Fibroblast of gingiva (primary cell): ENCODE data around the gene LOXHD1.

Experiments used
- DNase-seq: peaks from one replicate; pipeline ENCODE4 v3.0.0-alpha.2; 2011; ENCODE audit warnings: low read depth

The LOXHD1 gene

GRCh38 chr18:46546111-46546640, 110.8 kb downstream of the LOXHD1 start:
- no peak for DNase-seq

DNA sequence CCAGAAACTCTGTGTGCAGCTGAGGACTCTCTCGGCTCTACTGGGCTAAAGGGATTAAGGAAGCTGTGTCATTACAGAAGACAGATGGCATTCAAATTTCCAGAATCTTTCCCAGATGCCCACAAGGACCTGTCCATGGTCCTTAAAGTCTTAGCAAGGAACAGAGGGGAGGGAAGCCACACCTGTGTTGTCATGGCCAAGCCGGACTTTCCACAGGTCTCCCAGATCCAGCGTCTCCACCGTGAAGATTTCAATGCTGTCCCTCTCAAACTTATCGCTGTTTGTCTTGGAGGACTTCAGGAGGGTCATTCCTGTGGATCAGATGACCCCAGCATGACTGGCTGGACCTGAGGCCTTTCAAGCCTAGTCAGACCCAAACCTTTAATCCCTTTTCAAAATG, 114.5 kb downstream of the LOXHD1 start:
- no peak for DNase-seq

DNA sequence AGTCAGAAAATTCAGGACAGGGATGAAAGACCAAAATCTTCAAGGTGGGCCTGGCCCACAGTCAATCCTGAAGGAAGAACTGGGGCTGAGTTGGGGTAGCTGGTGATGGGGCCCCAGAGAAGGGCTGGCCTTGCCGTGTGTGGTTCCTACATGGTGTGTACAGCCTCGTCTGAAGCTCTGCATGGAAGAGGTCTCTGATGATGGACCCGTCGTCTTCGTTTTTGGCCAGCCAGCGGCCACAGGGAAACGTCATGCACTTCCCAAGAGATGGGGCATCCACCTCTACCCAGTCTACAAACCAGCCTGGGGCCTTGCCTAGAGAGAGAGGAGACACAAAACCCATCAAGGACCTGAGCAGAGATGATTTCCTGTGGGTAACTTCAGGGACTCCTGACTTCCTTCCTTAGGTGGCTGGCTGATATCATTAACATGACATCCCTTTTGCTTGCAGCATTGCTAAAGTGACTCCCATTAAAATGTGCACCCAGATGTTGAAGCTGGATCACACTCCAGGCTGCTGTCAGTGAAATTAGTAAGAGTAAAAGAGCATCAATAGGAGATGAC, 115.3 kb downstream of the LOXHD1 start:
- DNase-seq = no peak

GRCh38 chr18:46538376-46538775, 118.6 kb downstream of the LOXHD1 start:
- DNase-seq = no peak

DNA sequence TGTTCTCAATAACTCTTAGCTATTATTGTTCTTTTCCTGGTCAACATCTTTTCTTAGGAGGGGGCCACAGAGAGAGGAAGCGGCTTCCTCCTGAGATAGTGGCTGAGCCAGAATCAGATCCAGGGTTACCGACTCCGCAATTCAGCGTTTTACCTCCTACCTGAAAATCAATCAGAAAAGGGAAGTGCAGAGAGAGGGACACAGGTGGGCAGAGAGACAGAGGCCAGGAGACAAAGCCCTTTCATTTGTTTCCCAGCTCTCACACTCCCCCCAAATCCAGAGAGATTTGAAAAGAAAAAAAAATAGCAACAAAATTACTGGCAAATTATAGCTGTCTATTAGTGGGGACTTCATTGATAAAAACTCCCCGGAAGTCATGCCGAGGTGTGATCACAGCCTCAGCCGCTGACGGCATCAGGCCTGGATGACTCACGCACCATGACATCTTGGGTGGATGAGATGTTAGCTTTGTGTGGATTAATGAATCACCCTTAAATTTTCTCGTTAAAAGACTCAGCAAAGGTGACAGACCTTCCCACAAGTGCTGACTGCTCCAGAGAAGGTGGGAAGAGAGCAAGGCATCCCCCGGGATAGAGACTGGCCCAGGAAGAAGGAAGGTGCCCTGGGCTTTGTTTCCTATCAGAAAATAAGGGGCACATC, 120.7 kb downstream of the LOXHD1 start:
- no peak for DNase-seq

DNA sequence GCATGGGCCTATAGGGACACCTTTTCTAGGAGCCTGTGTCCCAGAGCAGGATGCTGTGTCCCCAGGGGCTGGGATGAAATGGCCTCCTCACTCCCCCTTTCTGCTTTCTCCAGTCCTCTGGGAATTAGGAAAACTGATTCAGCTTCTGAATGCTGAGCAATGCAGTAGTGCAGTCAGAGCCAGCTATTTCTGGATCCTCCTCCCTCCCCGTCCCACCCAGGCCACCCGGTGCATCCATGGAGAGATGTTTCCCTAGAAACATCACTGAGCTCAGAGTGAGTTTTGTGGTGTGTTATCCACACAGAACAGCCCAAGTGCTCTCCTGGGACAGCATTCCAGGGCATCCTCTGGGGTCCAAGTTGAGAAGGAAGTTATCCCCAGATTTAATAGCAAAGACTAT, 125.5 kb downstream of the LOXHD1 start:
- DNase-seq = no peak

- DNase-seq = no peak
These were observed 129.0 kb downstream of the LOXHD1 start for GRCh38 chr18:46528037-46528436.

- DNase-seq = no peak
These were observed 137.2 kb downstream of the LOXHD1 start for GRCh38 chr18:46519870-46520269.

DNA sequence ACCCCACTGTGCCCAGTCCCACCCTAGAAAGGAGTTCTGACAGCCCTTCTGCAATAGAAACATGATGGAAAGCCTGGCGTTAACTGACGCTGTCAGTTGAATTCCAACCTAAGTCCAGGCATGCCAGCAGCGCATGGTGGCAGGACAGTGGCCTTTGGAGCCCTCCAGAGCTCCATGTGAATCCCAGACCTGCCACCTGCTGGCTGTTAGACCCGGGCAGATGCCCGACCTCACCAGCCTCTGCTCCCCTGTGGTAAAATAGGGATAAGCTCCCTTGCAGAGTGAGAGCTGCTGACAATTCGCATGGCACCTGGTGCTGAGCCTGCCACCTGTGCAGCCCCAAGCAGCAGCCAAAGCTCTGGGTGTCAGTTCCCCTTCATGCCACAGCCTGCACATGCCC, 138.6 kb downstream of the LOXHD1 start:
- no peak for DNase-seq

- DNase-seq = no peak
These were observed 140.5 kb downstream of the LOXHD1 start for GRCh38 chr18:46516555-46516954.

- DNase-seq = no peak
These were observed 146.6 kb downstream of the LOXHD1 start for GRCh38 chr18:46510386-46510785.

GRCh38 chr18:46509530-46509929, 147.5 kb downstream of the LOXHD1 start:
- DNase-seq = no peak

GRCh38 chr18:46506974-46507586, 149.9 kb downstream of the LOXHD1 start:
- no peak for DNase-seq

DNA sequence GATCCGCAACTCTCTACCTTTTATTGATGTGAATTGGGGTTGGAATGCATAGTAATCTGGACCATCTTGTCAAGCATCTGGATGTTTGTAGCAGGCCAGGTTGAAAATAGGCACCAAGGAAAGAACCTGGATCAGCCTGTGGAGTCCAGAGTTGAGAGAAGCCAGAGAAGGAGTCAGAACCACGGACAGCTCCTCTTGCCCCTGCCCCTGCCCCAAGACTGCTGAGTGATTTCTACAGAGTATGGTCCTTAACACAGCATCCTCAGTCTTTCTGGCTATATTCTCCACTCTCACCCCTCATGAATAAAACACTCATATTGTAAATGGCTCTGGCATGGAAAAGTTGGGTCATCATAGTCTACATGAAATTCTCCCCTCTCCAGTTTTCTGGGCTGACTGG, 154.6 kb downstream of the LOXHD1 start:
- no peak for DNase-seq

GRCh38 chr18:46497129-46497528, 159.9 kb downstream of the LOXHD1 start:
- no peak for DNase-seq

GRCh38 chr18:46488471-46489213, 168.4 kb downstream of the LOXHD1 start:
- no peak for DNase-seq

GRCh38 chr18:46485675-46486194, 171.3 kb downstream of the LOXHD1 start:
- no peak for DNase-seq

GRCh38 chr18:46484971-46485370, 172.0 kb downstream of the LOXHD1 start:
- no peak for DNase-seq

GRCh38 chr18:46482831-46483230, 174.2 kb downstream of the LOXHD1 start:
- no peak for DNase-seq

DNA sequence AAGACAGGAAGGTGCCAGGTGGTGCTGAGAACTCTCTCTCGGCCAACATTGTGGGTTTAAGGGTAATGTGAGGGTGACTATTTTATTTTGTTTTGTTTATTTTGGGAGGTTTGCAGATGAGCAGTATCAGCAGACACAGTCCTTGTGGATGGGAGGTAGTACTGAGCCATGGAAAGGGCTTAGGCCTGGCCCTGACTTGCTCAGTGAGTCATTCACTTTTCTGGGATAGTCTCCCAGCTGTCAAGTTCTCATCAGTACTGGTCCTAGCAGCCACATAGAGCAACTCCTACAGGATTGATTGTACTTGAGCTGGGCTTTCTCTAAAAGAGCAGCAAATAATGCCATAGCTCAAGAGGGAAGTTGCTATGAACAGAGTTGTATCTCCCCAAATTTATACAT, 175.2 kb downstream of the LOXHD1 start:
- DNase-seq = no peak

- peak; percentile 29 for DNase-seq
These were observed 175.8 kb downstream of the LOXHD1 start for GRCh38 chr18:46481048-46481846.

GRCh38 chr18:46480226-46480625, 176.8 kb downstream of the LOXHD1 start:
- DNase-seq = no peak
